MM.1S (cell line): ENCODE data around the gene RBMS3.

Source experiments
- EZH2 ChIP-seq: fragments of 300-600 bp; sonication (generic); optimal IDR thresholded peaks from 2 replicates; pipeline ENCODE3; 2017; ENCODE audit warnings: low read depth, mild to moderate bottlenecking, antibody characterized with exemption, low read length, mixed read lengths
- EZH2phosphoT487 ChIP-seq: fragments of 300-600 bp; sonication (generic); IDR thresholded peaks from 2 replicates; pipeline ENCODE4 v1.6.1; 2018; ENCODE audit warnings: antibody characterized with exemption, low read length
- TF ChIP-seq, protein P1 (sequence below): fragments of 300-600 bp; sonication (generic); IDR thresholded peaks from 2 replicates; pipeline ENCODE4 v1.5.1; 2016; ENCODE audit warnings: antibody characterized with exemption, low read length, mixed read lengths

- TF ChIP-seq, protein P1, sequence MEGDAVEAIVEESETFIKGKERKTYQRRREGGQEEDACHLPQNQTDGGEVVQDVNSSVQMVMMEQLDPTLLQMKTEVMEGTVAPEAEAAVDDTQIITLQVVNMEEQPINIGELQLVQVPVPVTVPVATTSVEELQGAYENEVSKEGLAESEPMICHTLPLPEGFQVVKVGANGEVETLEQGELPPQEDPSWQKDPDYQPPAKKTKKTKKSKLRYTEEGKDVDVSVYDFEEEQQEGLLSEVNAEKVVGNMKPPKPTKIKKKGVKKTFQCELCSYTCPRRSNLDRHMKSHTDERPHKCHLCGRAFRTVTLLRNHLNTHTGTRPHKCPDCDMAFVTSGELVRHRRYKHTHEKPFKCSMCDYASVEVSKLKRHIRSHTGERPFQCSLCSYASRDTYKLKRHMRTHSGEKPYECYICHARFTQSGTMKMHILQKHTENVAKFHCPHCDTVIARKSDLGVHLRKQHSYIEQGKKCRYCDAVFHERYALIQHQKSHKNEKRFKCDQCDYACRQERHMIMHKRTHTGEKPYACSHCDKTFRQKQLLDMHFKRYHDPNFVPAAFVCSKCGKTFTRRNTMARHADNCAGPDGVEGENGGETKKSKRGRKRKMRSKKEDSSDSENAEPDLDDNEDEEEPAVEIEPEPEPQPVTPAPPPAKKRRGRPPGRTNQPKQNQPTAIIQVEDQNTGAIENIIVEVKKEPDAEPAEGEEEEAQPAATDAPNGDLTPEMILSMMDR: no peak
- TF ChIP-seq EZH2phosphoT487 (no peak), EZH2 (no peak)
Observed at GRCh38 chr3:29973763-29974162, 692.9 kb downstream of the RBMS3 start.
